HL-60 (cell line): ENCODE measurements around the gene ITPR3.

Experiments
- DNase-seq, 2 experiments: peaks; one replicate each; pipeline ENCODE4 v3.0.0-alpha.2; 2010 to 2020; ENCODE audit warnings: low read depth in 1 of 2, low spot score in 1 of 2
- H3K27ac ChIP-seq: fragments of 250-450 bp; sonication (Bioruptor Pico); replicated peaks from 2 replicates; pipeline ENCODE4 v1.5.1; 2020; ENCODE audit warnings: mild to moderate bottlenecking, moderate library complexity
- H3K27me3 ChIP-seq: fragments of 250-450 bp; sonication (Bioruptor Pico); 2 replicates; pipeline ENCODE4 v1.5.1; 2021; ENCODE audit warnings: mild to moderate bottlenecking, moderate library complexity; ENCODE audit not compliant: insufficient read depth, poor library complexity, severe bottlenecking
- H3K4me3 ChIP-seq: replicated peaks from 2 replicates; pipeline ENCODE4 v1.5.1; 2011; ENCODE audit warnings: mild to moderate bottlenecking, control low read depth, low read length; ENCODE audit not compliant: insufficient read depth
- CTCF ChIP-seq: IDR thresholded peaks from one replicate; pipeline ENCODE4 v1.5.1; 2011; ENCODE audit warnings: low read length, control low read depth, inconsistent platforms; ENCODE audit not compliant: insufficient read depth
- GABPA ChIP-seq: IDR thresholded peaks from 2 replicates; pipeline ENCODE4 v1.6.1; 2012; ENCODE audit warnings: low read depth
- POLR2AphosphoS5 ChIP-seq: IDR thresholded peaks from 2 replicates; pipeline ENCODE4 v1.6.1; 2012; ENCODE audit warnings: low read depth
- SPI1 ChIP-seq: IDR thresholded peaks from 2 replicates; pipeline ENCODE4 v1.6.1; 2012; ENCODE audit warnings: low read depth, mild to moderate bottlenecking, borderline replicate concordance
- TF ChIP-seq, protein P1 (sequence below): IDR thresholded peaks from 2 replicates; pipeline ENCODE4 v1.6.1; 2012; ENCODE audit warnings: low read depth; ENCODE audit not compliant: insufficient replicate concordance

Gene ITPR3

GRCh38 chr6:33714385-33715040, 93.4 kb downstream of the ITPR3 start:
- TF ChIP-seq SPI1 (no peak), GABPA (no peak)
- no peak for DNase-seq
- Histone ChIP-seq H3K27me3 (no peaks in the 10 kb centered on the region), H3K4me3 (no peak overlapping the region), H3K27ac (no peak overlapping the region)

- Histone ChIP-seq H3K27me3 (peaks cover 4% of the 10 kb centered on the region), H3K4me3 (no peak overlapping the region), H3K27ac (no peak overlapping the region)
- no peak for DNase-seq
- TF ChIP-seq GABPA (no peak), CTCF (no peak), SPI1 (no peak), POLR2AphosphoS5 (no peak)
- TF ChIP-seq, protein P1, sequence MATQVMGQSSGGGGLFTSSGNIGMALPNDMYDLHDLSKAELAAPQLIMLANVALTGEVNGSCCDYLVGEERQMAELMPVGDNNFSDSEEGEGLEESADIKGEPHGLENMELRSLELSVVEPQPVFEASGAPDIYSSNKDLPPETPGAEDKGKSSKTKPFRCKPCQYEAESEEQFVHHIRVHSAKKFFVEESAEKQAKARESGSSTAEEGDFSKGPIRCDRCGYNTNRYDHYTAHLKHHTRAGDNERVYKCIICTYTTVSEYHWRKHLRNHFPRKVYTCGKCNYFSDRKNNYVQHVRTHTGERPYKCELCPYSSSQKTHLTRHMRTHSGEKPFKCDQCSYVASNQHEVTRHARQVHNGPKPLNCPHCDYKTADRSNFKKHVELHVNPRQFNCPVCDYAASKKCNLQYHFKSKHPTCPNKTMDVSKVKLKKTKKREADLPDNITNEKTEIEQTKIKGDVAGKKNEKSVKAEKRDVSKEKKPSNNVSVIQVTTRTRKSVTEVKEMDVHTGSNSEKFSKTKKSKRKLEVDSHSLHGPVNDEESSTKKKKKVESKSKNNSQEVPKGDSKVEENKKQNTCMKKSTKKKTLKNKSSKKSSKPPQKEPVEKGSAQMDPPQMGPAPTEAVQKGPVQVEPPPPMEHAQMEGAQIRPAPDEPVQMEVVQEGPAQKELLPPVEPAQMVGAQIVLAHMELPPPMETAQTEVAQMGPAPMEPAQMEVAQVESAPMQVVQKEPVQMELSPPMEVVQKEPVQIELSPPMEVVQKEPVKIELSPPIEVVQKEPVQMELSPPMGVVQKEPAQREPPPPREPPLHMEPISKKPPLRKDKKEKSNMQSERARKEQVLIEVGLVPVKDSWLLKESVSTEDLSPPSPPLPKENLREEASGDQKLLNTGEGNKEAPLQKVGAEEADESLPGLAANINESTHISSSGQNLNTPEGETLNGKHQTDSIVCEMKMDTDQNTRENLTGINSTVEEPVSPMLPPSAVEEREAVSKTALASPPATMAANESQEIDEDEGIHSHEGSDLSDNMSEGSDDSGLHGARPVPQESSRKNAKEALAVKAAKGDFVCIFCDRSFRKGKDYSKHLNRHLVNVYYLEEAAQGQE = no peak
These were observed 95.3 kb downstream of the ITPR3 start for GRCh38 chr6:33716379-33716778.

DNA sequence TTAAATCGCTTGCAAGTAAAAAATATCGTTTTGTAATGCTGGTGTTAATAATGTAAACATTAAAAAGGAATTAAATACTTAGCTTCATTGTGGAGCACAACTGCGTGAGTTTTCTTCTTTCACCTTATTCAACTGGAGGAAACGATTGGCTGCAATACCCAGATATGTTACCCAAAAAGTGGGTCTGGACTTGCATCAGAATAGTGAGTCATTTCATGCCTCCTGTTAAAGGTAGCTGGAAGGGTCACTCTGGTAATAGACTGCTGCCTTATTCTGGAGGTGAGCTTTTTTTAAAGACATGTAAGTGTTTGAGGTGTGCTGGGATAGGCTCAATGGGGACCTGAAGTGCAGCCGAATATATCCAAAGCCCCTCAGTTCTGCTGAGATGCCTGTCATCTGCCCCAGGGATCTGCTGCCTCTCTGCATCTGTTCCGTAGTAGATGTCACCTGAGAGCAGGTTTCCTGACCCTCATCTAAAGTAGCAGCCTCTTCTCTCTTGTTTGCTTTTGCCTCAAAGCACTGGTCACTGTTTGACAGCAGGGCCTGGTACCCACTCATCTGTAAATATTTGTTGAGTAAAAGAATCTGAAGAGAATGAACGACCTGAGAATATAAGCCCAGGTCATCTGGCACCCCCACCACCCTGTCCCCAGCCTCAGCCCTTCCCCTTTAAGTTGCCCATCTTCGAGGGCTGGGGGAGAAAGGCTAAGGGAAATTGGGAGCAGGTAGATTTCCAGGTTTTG, 95.9 kb downstream of the ITPR3 start:
- peaks cover 8% of the 10 kb centered on the region for H3K27me3 ChIP-seq
- H3K27ac ChIP-seq = no peak overlapping the region
- no peak overlapping the region for H3K4me3 ChIP-seq
- no peak for DNase-seq
- TF ChIP-seq SPI1 = no peak
- no peak for TF ChIP-seq CTCF
- TF ChIP-seq GABPA = no peak
- TF ChIP-seq, protein P1 = no peak
- no peak for TF ChIP-seq POLR2AphosphoS5

DNA sequence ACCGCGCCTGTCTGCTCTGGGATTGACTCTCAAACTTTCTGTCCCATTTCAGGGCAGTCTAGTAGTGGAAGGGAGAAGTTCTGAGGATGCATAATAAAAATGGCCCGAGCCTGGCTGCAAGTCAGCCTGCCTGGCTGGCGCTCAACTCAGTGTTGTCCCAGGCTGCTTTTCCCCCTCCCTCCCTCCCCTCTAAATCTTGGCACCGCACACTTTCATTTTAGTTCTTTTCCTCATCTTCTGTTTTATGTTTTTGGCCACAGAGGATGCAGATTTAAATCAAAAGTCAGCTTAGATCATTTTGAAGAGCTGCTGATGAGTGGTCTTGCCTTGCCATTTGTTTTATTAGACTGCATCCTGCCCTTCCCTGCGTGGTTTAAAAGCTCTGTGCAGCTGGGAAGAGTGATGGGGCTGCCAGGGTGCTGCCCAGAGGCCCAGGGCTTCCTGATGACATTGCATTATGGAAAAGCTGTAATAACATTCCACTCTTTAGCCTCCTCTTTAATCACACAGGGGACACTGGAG, 96.9 kb downstream of the ITPR3 start:
- no peak for TF ChIP-seq CTCF
- TF ChIP-seq, protein P1 = no peak
- TF ChIP-seq GABPA = no peak
- TF ChIP-seq POLR2AphosphoS5 = no peak
- no peak for TF ChIP-seq SPI1
- DNase-seq = no peak
- H3K27ac ChIP-seq = no peak overlapping the region
- peaks cover 8% of the 10 kb centered on the region for H3K27me3 ChIP-seq
- no peak overlapping the region for H3K4me3 ChIP-seq
